Adrenal gland (tissue), 5 donors: ENCODE measurements around the gene DLG2.

Experiments
- POLR2A ChIP-seq, 2 donors: fragments of 450-650 bp; IDR thresholded peaks; one replicate each; pipeline ENCODE4 v1.6.1; 2017; ENCODE audit warnings: antibody characterized with exemption in 2 of 2, mild to moderate bottlenecking in 2 of 2, moderate library complexity in 1 of 2
- TF ChIP-seq, protein P1 (sequence below), 6 experiments: fragments of 450-650 bp in 4 of 6; fragments of 200-600 bp in 2 of 6; sonication (generic) in 1 of 6; IDR thresholded peaks; 1 replicate in 5 of 6; 2 replicates in 1 of 6; pipeline versions ENCODE4 v1.5.1 to v1.8.0; 2016 to 2021; ENCODE audit warnings: antibody characterized with exemption in 6 of 6, mild to moderate bottlenecking in 2 of 6, moderate library complexity in 1 of 6
- donor health status: DM: no; HTN: no; CAD: no.

DNA sequence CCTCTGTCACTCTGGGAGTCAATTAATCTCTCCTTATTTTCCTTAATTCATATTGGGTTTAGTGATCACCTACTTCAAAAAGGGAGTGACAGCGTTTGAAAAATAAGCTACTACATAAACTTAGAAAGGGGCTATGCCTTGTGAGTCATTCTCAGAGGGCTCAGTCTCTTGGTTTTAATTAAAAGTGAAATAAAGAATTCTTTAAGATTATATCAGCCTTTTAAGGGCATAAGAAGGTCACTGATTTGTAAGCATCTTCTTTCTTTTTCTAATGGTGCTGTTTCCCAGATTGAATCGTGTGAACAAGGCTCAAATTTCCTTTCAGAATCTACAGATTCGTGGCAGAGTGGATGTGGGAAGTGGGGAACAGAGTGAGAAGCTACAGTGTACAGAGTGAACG is 1704.8 kb downstream of the DLG2 start:
- no peak for TF ChIP-seq POLR2A (IDR thresholded peaks at IDR 0.05)
- TF ChIP-seq, protein P1, sequence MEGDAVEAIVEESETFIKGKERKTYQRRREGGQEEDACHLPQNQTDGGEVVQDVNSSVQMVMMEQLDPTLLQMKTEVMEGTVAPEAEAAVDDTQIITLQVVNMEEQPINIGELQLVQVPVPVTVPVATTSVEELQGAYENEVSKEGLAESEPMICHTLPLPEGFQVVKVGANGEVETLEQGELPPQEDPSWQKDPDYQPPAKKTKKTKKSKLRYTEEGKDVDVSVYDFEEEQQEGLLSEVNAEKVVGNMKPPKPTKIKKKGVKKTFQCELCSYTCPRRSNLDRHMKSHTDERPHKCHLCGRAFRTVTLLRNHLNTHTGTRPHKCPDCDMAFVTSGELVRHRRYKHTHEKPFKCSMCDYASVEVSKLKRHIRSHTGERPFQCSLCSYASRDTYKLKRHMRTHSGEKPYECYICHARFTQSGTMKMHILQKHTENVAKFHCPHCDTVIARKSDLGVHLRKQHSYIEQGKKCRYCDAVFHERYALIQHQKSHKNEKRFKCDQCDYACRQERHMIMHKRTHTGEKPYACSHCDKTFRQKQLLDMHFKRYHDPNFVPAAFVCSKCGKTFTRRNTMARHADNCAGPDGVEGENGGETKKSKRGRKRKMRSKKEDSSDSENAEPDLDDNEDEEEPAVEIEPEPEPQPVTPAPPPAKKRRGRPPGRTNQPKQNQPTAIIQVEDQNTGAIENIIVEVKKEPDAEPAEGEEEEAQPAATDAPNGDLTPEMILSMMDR (IDR thresholded peaks at IDR 0.05): no peak
